HG02870 (cell line): ENCODE results near the gene SOCS1.
"Not testable (repeated sequence)": the region's sequence is repeated elsewhere in the genome, so short reads cannot be mapped to it uniquely, and the experiment has no call there.

Experiments used
- ATAC-seq: cut with Tn5 transposase; IDR thresholded peaks from one replicate; pipeline ENCODE4 v1.9.1; 2021; ENCODE audit warnings: mild to moderate bottlenecking, moderate library complexity; ENCODE audit not compliant: unreplicated experiment

Gene SOCS1, protein sequence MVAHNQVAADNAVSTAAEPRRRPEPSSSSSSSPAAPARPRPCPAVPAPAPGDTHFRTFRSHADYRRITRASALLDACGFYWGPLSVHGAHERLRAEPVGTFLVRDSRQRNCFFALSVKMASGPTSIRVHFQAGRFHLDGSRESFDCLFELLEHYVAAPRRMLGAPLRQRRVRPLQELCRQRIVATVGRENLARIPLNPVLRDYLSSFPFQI

DNA sequence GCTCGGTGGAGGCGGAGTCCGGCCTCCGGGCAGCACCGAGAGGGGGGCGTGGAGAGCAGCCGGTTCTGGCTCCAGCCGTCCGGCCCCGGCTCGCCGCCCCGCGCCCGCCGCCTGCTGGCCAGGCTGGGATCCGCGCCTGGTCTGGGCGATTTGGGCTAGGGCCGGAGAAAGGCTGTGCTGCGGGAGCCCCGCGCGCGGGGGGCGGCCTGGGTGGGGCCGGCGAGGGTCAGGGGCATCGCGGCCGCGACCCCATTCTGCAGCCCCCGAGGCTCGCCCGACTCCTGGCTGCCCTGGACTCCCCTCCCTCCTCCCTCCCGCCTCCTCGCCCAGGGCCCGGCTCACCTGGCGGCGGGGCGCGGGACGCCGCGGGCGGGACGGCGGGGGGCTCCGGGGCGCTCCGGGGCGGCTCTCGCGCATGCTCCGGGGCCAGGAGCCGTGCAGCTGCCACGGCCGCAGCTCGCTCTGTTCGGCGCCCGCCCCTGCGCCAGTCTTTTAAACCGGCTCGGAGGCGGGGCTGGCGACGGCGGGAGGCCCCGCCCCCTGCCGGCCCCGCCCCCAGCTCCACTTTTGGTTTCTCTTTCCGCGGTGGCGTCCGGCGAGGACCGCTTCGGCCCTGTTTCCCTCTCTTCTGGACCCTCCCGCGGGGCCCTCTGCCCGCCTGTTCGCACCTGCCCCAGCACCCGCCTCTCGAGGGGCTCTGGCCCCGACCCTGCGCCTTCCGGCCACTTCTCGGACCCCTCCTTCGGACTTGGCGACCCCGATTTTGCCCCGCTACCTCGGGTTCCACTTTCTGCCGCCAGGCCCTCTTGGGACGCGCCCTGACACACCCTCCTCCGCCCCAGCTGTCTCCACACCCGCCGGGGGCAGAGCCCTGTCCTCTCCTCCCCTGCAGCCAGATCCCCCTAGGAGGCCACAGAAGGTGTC, at the start of gene SOCS1:
Gene SOCS1, minus strand, starts transcription at position 468 of the 924 bp plus-strand sequence. CDS start 726 bp downstream, outside the sequence.
- peak; percentile 59 for ATAC-seq

DNA sequence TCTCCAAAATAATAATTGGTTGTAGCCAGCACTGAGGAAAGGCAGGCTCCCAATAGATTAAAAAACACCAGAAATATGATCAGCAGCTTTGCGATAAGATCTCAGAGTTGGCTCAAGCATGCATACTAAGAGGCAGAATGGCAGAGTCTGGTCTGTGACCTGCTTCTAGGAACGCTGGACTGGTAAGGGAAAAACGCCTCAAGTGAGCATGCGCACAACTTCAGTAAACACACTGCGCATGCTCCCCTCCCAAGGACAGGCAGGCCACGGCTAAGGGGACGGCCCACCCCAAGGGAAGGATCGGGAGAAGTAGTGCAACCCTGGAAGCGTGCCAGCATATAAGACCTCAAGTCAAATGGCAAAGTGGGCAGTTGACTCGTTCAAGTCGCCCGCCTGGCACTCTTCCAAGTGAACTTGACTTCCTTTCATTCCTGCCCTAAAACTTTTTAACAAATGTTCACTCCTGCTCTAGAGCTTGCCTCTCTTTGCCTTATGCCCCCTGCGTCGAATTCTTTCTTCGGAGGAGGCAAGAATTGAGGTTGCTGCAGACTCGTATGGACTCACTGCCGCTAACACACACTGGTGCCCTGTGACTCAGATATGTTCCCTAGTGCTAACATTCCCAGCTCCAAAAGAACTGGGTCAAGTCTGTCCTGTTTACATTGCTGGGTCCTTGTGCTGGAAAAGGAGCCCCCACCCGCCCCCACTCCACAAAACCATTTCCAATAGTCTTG, 47.6 kb upstream of the SOCS1 start:
- no peak for ATAC-seq

DNA sequence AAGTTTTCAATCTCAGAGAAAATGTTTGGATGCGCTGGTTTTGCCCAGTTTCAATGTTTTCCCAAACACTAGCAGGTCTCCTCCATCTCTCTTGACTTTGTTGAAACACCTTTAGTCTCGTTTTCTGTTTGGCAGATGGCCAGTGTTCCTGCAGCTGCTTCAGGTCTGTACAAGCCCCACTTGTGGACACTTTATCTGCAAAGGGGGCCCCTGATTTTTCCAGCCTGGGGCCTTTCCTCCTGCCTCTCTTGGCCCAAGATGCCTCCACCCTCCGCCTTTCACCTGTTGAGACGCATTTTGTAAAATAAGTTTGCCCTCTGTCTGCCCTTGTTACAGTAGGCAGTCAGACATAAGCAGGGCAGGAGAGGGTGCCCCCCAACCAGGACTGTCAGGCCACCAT, 47.0 kb upstream of the SOCS1 start:
- ATAC-seq, result no peak

GRCh38 chr16:11301645-11302501, 45.9 kb upstream of the SOCS1 start:
- ATAC-seq, result no peak

- no peak for ATAC-seq
Measured at GRCh38 chr16:11300560-11300892, 44.5 kb upstream of the SOCS1 start.

DNA sequence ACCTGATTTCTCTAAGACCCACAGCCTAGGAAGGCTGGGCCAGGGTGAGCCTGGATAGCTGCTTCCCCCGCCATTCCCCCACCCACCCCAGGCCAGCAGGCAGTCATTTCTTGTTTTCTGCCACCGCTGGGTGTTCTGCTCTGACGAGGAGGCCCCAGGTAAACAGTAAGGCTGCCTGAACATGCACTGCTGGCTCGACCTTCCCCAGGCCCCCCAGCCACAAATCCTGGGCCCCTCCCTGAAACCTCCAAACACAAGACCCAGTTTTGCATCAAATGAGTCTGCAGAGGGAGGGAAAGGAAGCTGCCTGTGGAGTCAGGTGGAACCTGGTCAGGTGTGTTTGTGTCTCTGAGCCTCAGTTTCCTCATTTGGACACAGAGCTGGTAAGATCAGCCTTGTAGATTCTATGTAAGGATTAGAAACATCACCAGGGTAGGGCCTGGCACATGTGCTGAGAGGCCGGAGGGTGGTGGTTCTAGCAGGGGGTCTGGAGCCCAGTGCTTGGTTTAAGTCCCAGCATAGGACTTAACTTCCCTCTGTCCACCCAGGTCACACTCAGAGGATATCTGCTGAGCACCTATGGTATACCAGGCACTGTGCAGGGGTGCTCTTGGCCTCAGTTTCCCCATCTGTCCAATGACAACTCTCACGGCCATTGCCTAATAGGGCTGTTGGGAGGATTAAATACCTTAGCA, 44.0 kb upstream of the SOCS1 start:
- no peak for ATAC-seq

DNA sequence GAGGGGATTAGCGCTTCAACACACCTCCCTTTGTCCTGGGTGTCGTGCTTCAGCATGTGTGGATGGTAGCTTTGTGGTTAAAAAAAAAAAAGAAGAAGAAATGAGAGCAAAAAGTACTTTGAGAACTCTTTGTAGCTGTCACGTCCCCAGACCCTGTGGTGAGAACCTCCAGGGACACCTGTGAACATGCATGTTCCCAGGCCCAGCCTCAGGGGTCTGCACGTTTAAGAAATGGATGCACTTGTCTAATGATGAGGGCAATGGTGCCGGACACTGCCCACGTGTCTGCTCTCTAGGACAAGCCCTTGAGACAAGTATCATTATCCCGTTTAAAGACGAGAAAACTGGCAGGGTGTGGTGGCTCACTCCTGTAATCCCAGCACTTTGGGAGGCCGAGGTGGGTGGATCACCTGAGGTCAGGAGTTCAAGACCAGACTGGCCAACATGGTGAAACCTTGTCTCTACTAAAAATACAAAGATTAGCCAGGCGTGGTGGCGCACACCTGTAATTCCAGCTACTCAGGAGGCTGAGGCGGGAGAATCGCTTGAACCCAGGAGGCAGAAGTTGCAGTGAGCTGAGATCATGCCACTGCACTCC, 43.0 kb upstream of the SOCS1 start:
- ATAC-seq, result peak; percentile 42

- ATAC-seq, result peak; percentile 25
Measured at GRCh38 chr16:11298143-11298900, 42.3 kb upstream of the SOCS1 start.

- ATAC-seq, result peak; percentile 43
Measured at GRCh38 chr16:11297492-11298142, 41.6 kb upstream of the SOCS1 start.

DNA sequence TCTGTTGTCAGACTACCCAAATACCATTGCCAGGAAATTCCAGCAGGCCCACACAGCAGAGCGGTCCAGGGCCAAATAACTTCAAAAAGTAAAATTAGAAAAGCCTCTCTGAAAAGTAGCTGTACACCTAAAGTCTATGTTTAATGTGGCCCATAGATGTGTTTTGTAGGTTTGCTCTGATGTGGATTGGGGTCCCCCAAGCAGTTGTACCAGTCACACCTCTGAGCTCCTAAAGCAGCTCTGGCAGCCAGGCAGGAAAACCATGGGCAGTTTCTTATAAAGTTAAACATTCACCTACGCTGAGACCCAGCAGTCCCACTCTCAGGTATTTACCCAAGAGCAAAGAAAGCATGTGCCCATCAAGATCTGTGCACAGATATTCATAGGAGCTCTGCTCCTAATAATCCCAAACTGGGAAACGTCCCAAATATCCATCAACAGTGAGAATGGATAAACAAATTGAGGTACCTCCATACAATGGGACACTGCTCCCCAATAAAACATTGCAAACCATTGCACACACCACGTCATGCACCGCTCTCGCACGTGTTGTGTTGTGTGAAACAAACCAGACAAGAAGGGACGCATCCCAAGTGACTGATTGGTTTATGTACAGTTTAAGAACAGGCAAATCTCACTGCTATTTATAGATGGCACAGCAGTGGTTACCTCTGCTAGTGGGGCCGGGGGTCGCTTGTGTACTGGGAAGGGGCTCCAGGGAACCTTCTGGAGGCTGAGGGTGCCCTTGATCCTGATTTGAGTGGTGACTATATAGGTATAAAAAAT, 40.9 kb upstream of the SOCS1 start:
- no peak for ATAC-seq

DNA sequence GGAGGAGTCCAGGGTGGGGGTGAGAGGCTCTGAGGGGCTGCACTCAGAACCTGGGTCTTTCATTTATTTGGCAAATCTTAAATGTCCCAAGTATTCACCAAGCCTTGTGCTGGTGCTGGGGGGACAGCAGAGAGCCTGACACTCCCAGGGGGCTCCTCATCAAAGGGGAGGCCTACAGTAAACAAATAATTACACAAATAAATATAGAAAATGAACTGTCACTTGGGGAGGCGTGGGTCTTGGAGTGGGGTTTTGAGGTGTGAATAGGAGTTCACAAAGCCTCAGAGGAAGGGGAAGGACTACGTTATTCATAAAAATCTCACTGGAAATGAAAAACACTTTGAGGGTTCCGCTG, 40.3 kb upstream of the SOCS1 start:
- no peak for ATAC-seq

GRCh38 chr16:11295672-11296071, 39.7 kb upstream of the SOCS1 start:
- ATAC-seq, result no peak

DNA sequence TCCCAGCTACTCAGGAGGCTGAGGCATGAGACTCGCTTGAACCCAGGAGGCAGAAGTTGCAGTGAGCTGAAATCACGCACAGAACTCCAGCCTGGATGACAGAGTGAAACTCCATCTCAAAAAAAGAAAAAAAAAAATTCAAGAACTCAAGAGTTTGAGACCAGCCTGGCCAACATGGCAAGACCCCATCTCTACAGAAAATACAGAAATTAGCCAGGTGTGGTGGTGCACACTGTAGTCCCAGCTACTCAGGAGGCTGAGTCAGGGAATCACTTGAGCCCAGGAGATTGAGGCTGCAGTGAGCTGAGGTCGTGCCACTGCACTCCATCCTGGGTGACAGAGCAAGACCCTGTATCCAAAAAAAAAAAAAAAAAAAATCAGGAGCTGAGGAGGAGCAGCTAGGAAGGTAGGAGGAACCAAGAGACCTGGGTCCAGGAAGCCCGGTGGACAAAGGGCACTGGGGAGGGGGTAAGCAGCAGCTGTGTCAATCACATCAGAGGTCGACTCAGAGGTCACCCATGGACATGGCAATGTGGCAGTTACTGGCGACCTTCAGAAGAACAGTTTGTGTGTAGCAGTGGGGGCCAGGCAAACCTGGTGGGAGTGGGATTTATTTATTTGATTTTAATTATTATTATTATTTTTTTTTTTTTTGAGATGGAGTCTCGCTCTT, 36.2 kb upstream of the SOCS1 start:
- ATAC-seq, result no peak

GRCh38 chr16:11291091-11291703, 35.2 kb upstream of the SOCS1 start:
- no peak for ATAC-seq

DNA sequence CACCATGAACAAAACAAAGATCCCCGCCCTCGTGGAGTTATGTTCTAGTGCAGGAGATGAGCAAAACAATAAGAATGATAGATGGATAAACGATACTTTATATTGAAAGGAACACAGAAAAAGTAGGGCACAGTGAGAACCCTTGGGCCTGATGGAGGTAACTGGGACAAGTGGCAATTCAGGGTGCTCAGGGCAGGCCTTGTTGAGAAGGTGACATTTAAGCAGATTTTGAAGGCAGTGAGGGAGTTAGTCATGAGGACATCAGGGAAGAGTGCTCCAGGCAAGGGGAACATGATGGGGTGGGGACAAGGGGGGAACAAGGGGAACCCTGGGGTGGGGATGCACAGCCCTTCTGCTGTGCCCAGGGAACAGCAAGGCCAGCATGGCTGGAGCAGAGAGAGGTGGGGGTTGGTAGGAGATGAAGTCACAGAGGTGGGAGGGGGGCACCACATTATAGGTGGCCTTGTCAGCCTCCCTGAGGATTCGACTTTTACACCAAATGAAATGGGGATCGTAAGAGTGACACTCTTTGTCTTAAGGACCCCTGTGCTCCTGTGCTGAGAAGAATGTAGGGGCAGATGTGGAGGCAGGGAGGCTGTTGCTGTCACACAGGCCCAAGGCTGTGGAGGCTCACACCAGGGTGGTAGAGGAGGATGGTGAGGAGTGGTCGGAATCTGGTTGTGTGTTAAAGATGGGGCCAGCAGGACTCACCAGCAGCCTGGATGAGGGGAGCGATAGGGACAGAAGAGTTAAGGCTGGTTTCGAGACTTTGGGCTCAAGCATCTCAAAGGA, 34.3 kb upstream of the SOCS1 start:
- ATAC-seq, result no peak

GRCh38 chr16:11289696-11290095, 33.7 kb upstream of the SOCS1 start:
- not testable (repeated sequence) for ATAC-seq
